ENCODE results near the gene RALA. TPM values are rescaled to one million over a fixed set of nuclear protein-coding genes. Genes with fewer than 3 reads are reported as not detected.
"Not testable (repeated sequence)": the region's sequence is repeated elsewhere in the genome, so short reads cannot be mapped to it uniquely, and the experiment has no call there.

Gene RALA
- total RNA-seq, 1 experiment from 2014 or later = 15.4 TPM

GRCh38 chr7:39645482-39646407 lies 22.4 kb downstream of the RALA start:
- no peak for DNase-seq (ENCODE audit: low spot score)

- DNase-seq (ENCODE audit: low spot score) = no peak
Measured at GRCh38 chr7:39647816-39648215, 24.4 kb downstream of the RALA start.

GRCh38 chr7:39650676-39651075 lies 27.3 kb downstream of the RALA start:
- DNase-seq (ENCODE audit: low spot score) = no peak

DNA sequence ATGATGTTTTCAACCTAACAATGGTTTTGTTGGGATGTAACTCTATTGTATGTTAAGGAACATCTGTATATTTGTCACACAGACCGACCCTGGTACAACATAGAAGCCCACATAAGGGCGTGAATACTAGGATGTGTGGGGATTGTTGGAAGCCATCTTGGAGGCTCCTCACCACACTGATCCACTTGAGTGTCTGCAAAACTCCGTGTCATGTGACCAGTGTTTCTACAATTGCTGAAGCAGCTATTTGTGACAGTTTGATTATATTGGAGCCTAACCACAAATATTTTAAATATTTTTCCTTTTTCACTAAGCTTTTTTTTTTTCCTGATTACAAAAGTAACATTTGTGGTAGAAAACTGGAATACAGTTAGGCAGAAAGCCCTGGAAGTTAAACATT lies 27.9 kb downstream of the RALA start:
- DNase-seq (ENCODE audit: low spot score) = peak; percentile 45

- no peak for DNase-seq (ENCODE audit: low spot score)
Measured at GRCh38 chr7:39656415-39656814, 33.0 kb downstream of the RALA start.

DNA sequence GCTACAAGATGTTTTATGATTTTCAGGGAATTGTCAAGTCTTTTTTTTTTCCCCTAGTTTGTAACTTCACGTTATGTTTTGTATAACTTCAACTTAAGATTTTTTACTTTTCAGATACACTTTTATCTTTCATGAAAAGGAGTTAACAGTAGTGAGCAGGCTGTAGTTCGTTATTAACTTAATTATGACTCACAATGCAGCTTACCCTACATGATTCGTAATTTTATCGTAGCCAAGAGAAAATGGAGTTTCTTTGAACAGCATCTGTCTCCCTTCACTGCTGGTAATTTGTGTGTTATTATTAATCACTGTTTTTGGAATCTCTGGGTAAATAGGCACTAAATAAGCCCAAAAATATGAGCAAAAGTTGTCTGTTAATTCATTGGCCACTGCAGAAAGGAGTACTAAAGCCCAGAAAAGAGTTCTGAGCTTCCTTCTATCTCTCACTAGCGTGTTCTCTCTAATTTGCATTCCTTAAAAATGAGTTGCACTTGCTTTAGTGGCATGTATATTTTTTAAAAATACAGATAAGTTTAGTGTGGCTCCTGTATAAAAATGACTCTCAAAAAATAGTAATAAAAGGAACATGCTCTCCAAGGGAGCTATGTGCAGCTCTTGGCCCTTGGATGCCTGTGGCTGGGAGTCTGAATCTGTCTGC lies 36.1 kb downstream of the RALA start:
- DNase-seq (ENCODE audit: low spot score) = no peak

DNA sequence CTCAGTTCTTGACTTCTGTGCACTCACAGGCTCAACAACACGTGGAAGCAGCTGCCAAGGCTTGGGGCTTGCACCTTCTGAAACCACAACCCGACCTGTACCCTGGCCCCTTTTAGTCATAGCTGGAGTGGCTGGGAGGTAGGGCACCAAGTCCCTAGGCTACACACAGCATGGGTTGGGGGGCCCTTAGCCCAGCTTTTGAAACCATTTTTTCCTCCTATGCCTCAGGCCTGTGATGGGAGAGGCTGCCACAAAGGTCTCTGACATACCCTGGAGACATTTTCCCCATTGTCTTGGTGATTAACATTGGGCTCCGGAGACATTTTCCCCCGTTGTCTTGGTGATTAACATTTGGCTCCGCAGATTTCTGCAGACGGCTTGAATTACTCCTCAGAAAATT lies 38.6 kb downstream of the RALA start:
- no peak for DNase-seq (ENCODE audit: low spot score)

- no peak for DNase-seq (ENCODE audit: low spot score)
Measured at GRCh38 chr7:39663263-39663662, 39.9 kb downstream of the RALA start.

GRCh38 chr7:39664057-39664456 lies 40.7 kb downstream of the RALA start:
- DNase-seq (ENCODE audit: low spot score) = no peak

- no peak for DNase-seq (ENCODE audit: low spot score)
Measured at GRCh38 chr7:39664585-39664984, 41.2 kb downstream of the RALA start.

DNA sequence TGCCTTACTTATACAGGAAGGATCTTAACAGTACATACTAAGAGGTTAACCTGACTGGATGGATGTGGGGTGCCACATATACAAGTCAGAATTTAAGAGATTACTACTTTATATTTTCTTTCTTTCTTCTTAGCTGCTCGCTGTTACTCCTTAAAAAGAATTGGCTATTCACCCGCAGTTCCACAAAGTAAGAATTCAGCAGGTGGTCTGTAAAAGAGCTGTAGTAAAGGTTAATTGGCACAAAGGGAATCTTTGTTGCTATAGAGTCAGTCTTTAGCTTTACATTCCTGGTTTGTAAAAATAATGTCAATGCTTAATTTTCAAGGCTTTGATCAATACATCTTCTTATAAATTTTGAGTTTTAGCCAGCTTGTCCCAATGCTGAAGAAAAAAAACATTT lies 43.2 kb downstream of the RALA start:
- DNase-seq (ENCODE audit: low spot score) = no peak

- DNase-seq (ENCODE audit: low spot score) = no peak
Measured at GRCh38 chr7:39667341-39667923, 44.1 kb downstream of the RALA start.

DNA sequence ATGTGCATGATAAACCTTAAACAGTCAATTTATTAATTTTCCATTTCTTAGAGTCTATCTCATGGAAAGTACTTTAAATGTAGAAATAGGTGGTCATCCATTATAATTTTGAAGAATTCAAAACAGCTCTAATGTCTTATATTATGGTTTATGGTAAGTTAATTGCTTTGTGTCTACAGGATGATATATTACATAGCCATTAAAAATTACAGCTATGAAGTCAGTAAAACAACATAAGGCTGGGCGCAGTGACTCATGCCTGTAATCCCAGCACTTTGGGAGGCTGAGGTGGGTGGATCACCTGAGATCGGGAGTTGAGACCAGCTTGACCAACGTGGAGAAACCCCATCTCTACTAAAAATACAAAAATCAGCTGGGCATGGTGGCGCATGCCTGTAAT lies 44.9 kb downstream of the RALA start:
- not testable (repeated sequence) for DNase-seq (ENCODE audit: low spot score)

DNA sequence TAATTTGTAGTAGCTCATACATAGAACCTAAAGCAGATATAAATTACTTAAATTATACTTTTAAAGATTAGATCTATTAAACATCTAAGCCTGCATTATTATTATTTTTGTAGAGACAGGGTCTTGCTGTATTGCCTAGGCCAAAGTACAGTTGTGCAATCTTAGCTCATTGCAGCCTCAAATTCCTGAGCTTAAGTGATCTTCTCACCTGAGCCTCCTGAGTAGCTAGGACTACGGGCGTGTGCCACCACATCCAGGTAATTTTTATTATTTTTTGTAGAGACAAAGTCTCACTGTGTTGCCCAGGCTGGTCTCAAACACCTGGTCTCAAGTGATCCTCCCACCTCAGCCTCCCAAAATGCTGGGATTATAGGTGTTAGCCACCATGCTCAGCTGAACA lies 46.7 kb downstream of the RALA start:
- no peak for DNase-seq (ENCODE audit: low spot score)

GRCh38 chr7:39670934-39671333 lies 47.6 kb downstream of the RALA start:
- DNase-seq (ENCODE audit: low spot score) = no peak

DNA sequence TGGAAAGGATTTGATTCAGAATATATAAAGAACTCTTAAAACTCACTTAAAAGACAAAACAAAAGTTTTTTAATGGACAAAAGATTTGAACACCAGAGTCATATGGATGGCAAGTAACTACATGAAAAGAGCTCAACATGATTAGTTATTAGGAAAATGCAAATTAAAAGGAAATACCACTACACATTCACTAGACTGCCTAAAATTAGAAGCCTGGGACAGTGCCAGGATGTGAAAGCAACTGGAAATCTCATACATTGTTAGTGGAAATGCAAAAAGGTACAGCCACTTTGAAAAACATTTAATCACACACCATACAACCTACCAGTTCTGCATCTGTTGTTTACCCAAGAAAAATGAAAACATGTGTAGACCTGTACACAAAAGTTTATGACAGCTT lies 48.8 kb downstream of the RALA start:
- no peak for DNase-seq (ENCODE audit: low spot score)

- no peak for DNase-seq (ENCODE audit: low spot score)
Measured at GRCh38 chr7:39673868-39674267, 50.5 kb downstream of the RALA start.

GRCh38 chr7:39674406-39674805 lies 51.0 kb downstream of the RALA start:
- DNase-seq (ENCODE audit: low spot score) = no peak

- DNase-seq (ENCODE audit: low spot score) = no peak
Measured at GRCh38 chr7:39676346-39676745, 53.0 kb downstream of the RALA start.

GRCh38 chr7:39678930-39679709 lies 55.7 kb downstream of the RALA start:
- DNase-seq (ENCODE audit: low spot score) = no peak

DNA sequence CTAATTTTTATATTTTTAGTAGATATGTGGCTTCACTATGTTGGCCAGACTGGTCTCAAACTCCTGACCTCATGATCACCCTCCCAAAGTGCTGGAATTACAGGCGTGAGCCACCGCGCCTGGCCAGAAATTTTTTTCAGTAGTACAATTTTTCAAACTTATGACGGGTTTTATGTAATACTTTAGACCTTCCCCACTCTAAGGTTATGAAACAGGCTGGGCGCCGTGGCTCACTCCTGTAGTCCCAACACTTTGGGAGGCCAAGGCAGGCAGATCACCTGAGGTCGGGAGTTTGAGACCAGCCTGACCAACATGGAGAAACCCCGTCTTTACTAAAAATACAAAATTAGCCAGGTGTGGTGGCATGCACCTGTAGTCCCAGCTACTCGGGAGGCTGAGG lies 56.5 kb downstream of the RALA start:
- not testable (repeated sequence) for DNase-seq (ENCODE audit: low spot score)

GRCh38 chr7:39681887-39682441 lies 58.6 kb downstream of the RALA start:
- no peak for DNase-seq (ENCODE audit: low spot score)
